Pancreas (tissue), 10 donors: ENCODE measurements around the gene DMD. TPM values are rescaled to one million over a fixed set of nuclear protein-coding genes. Genes with fewer than 3 reads are reported as not detected.

Experiments used
- ATAC-seq, 4 donors: fragments of 200-7000 bp; cut with Tn5 transposase; one replicate each; pipeline versions ENCODE4 v1.8.0 to v1.9.1; 2020; ENCODE audit warnings: mild to moderate bottlenecking in 4 of 4, moderate library complexity in 4 of 4
- DNase-seq, 6 donors: peaks; one replicate each; pipeline ENCODE4 v3.0.0-alpha.2; 2020
- FAIRE-seq: peaks from 2 replicates; lab custom pipeline; 2012; peaks lifted over from hg19 to GRCh38; lab: Jason Lieb, UNC
- H3K27ac ChIP-seq, 4 donors: fragments of 200-600 bp; sonication (generic); 1 replicate in 3 of 4; 2 replicates in 1 of 4; pipeline versions ENCODE4 v1.5.0 to v1.8.0; 2020
- H3K27me3 ChIP-seq, 4 donors: fragments of 200-600 bp; one replicate each; pipeline ENCODE4 v1.8.0; 2021
- H3K36me3 ChIP-seq, 3 donors: fragments of 200-600 bp; sonication (generic) in 1 of 3; one replicate each; pipeline versions ENCODE4 v1.5.0 to v1.8.0; 2020 to 2021
- H3K4me1 ChIP-seq, 3 donors: fragments of 200-600 bp; one replicate each; pipeline ENCODE4 v1.8.0; 2021
- H3K4me3 ChIP-seq, 4 donors: fragments of 200-600 bp; sonication (generic) in 2 of 4; one replicate each; pipeline versions ENCODE4 v1.5.0 to v1.8.0; 2020 to 2021
- H3K9me3 ChIP-seq, 4 donors: fragments of 200-600 bp; one replicate each; pipeline ENCODE4 v1.8.0; 2021
- WGBS, 2 donors: extraction: QIAGEN DNeasy Blood & Tissue Kit; methylation state at CpG; one replicate each; pipeline ENCODE4 v1.1.7; 2013; 5-methylcytosine and 5-hydroxymethylcytosine counted together
- intact Hi-C, 3 donors: fragments of 100-400 bp; cut with DNase I; formaldehyde crosslinking; loops; one replicate each; pipeline versions ENCODE4 v1.11.1 to v1.14.2; 2022
- polyA plus RNA-seq, 2 donors: library from polyadenylated mRNA; stranded (reverse); fragments of 200-250 nt; gene quantifications; one replicate each; pipeline ENCODE4 v1.2.3, GENCODE V29; 2013
- total RNA-seq, 6 donors: library from RNA; stranded (reverse); fragmentation: NEBNext Ultra II Directional in 4 of 6; extraction: Animal tissue kit (Norgen Biotek cat#: 25700) in 4 of 6; gene quantifications; one replicate each; pipeline versions ENCODE4 v1.2.1 to v1.2.4, GENCODE V29; 2021 to 2023
- TF ChIP-seq, protein P1 (sequence below), 4 donors: fragments of 200-600 bp; sonication (generic) in 3 of 4; IDR thresholded peaks; one replicate each; pipeline versions ENCODE4 v1.5.0 to v1.8.0; 2021; ENCODE audit warnings: antibody characterized with exemption in 4 of 4
- donor health status: healthy with polysubstance abuse.
- donor health status: DM: no; HTN: no; CAD: no; lungs with moderate emphysema.
- donor health status: DM: no; HTN: no; CAD: no.
- donor health status: control.
- donor health status: control.
- donor health status: Bipolar disorder and iron deficiency.
- donor health status: DM: yes; HTN: yes; CAD: no.
- donor health status: DM: no; HTN: no; CAD: no.
- donor health status: DM: no; HTN: no; CAD: no.
- donor health status: DM: yes; HTN: yes; CAD: no.

Gene DMD
- total and polyA plus RNA-seq, 8 donors = 9.1 to 46.5 (median 32.1) TPM

DNA sequence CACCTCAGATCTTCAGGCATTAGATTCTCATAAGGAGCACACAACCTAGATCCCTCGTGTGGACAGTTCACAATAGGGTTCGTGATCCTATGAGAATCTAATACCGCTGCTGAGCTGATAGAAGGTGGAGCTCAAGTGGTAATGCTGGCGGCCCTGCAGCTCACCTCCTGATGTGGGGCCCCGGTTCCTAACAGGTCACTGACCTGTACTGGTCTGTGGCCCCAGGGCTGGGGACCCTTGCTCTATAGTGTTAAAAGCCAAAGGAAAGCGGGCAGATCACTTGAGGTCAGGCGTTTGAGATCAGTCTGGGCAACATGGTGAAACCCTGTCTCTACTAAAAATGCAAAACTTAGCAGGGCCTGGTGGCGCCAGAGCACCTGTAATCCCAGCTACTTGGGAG lies 1092.5 kb downstream of the DMD start:
- no peak for FAIRE-seq
- TF ChIP-seq, protein P1, sequence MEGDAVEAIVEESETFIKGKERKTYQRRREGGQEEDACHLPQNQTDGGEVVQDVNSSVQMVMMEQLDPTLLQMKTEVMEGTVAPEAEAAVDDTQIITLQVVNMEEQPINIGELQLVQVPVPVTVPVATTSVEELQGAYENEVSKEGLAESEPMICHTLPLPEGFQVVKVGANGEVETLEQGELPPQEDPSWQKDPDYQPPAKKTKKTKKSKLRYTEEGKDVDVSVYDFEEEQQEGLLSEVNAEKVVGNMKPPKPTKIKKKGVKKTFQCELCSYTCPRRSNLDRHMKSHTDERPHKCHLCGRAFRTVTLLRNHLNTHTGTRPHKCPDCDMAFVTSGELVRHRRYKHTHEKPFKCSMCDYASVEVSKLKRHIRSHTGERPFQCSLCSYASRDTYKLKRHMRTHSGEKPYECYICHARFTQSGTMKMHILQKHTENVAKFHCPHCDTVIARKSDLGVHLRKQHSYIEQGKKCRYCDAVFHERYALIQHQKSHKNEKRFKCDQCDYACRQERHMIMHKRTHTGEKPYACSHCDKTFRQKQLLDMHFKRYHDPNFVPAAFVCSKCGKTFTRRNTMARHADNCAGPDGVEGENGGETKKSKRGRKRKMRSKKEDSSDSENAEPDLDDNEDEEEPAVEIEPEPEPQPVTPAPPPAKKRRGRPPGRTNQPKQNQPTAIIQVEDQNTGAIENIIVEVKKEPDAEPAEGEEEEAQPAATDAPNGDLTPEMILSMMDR (IDR thresholded peaks at IDR 0.05) = no peak
- ATAC-seq = no peak
- peak in 1 of 6 donors; percentile 26 for DNase-seq
- Histone ChIP-seq H3K27ac (no peak overlapping the region), H3K27me3 (no peaks in the 10 kb centered on the region), H3K4me1 (no peaks in the 10 kb centered on the region), H3K9me3 (no peaks in the 10 kb centered on the region), H3K4me3 (no peak overlapping the region), H3K36me3 (no peaks in the 10 kb centered on the region)
- intact Hi-C loops = no loop called here
- 68 to 72% methylated on average over 8 of the region's 8 CpGs for WGBS, 2 donors

- ATAC-seq = no peak
- whole genome bisulfite sequencing, 2 donors = 53 to 56% methylated on average over 3 of the region's 3 CpGs
Measured at GRCh38 chrX:32116047-32116446, 1095.3 kb downstream of the DMD start.

DNA sequence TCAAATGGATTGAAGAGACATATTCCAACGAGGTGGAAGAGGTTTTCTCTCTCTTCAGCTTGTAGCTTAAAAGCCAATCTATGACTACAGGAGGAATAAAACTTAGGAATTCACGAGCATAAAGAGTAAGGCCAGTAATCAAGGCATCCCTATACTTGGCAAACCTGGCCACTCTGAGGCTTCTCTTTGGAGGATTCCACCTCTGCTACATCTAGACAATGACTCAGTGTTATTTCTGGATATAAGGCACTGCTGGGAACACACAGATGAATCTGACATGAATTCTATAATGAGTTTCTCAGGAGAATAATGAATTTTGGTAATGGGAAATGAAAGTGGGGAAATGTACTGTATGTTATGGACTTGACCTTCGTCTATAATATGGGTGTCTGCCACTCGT lies 1123.7 kb downstream of the DMD start:
- no peaks in the 10 kb centered on the region for H3K9me3 ChIP-seq
- no peak overlapping the region for H3K27ac ChIP-seq
- ATAC-seq = no peak
- H3K4me1 ChIP-seq = no peaks in the 10 kb centered on the region
- FAIRE-seq = no peak
- DNase-seq = no peak
- no peaks in the 10 kb centered on the region for H3K36me3 ChIP-seq
- peaks cover 0 to 6% (median 0%) of the 10 kb centered on the region in 4 donors for H3K27me3 ChIP-seq
- H3K4me3 ChIP-seq = no peak overlapping the region
- intact Hi-C loops = no loop called here
- 38 to 45% methylated on average over 4 of the region's 4 CpGs for WGBS, 2 donors
- TF ChIP-seq, protein P1 (IDR thresholded peaks at IDR 0.05) = no peak

More at GRCh38 chrX:32116047-32116446, 1095.3 kb downstream of the DMD start:
- Histone ChIP-seq H3K9me3 (no peaks in the 10 kb centered on the region), H3K36me3 (no peaks in the 10 kb centered on the region), H3K27ac (no peak overlapping the region), H3K4me1 (no peaks in the 10 kb centered on the region), H3K27me3 (peaks cover 0 to 3% (median 0%) of the 10 kb centered on the region in 4 donors), H3K4me3 (no peak overlapping the region)
- DNase-seq (no peak), FAIRE-seq (no peak)
- TF ChIP-seq, protein P1 (IDR thresholded peaks at IDR 0.05) = no peak
- intact Hi-C loops = no loop called here

DNA sequence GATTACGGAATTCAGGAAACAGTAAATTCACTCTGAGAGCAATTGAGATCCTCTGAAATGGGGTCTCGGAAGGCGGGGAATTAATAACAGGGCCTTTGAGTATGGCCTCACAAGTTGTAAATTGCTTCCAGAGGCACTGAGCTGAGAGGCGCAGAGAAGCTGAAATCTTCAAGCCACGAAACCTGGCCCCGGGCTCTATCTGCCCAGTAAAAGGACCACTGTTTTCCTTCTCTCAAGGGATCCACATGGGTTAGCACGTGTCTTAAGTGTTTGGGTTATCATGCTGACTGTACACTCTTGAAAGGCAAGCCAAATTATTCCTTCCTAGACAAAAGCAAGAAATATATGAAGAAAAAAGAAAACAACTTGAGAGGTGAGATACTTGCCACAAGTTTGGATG lies 1126.6 kb downstream of the DMD start:
- Histone ChIP-seq H3K36me3 (no peaks in the 10 kb centered on the region), H3K27ac (no peak overlapping the region), H3K27me3 (peaks cover 0 to 6% (median 0%) of the 10 kb centered on the region in 4 donors), H3K4me3 (no peak overlapping the region), H3K4me1 (no peaks in the 10 kb centered on the region), H3K9me3 (no peaks in the 10 kb centered on the region)
- no peak for ATAC-seq
- FAIRE-seq = no peak
- WGBS, 2 donors = 82% methylated on average over 7 of the region's 7 CpGs
- TF ChIP-seq, protein P1 (IDR thresholded peaks at IDR 0.05) = no peak
- DNase-seq = no peak
- intact Hi-C loops = no loop called here

GRCh38 chrX:32048285-32048684 lies 1163.1 kb downstream of the DMD start:
- Histone ChIP-seq H3K9me3 (no peaks in the 10 kb centered on the region), H3K4me3 (no peak overlapping the region), H3K27ac (no peak overlapping the region), H3K4me1 (no peaks in the 10 kb centered on the region), H3K36me3 (no peaks in the 10 kb centered on the region), H3K27me3 (no peaks in the 10 kb centered on the region)
- no peak for FAIRE-seq
- TF ChIP-seq, protein P1 (IDR thresholded peaks at IDR 0.05) = no peak
- intact Hi-C loops = no loop called here
- WGBS, 2 donors = 56 to 67% methylated on average over 3 of the region's 3 CpGs
- ATAC-seq = no peak
- DNase-seq = no peak
